MG63 (cell line): ENCODE measurements around the gene ATOSB. TPM values are rescaled to one million over a fixed set of nuclear protein-coding genes. Genes with fewer than 3 reads are reported as not detected.
"Not testable (repeated sequence)": the region's sequence is repeated elsewhere in the genome, so short reads cannot be mapped to it uniquely, and the experiment has no call there.

Experiments
- DNase-seq: peaks from one replicate; pipeline ENCODE4 v3.0.0-alpha.2; 2020
- H3K27me3 ChIP-seq: fragments of 250-450 bp; sonication (Bioruptor Pico); 2 replicates; pipeline ENCODE4 v1.5.1; 2020; ENCODE audit warnings: mild to moderate bottlenecking, moderate library complexity
- H3K36me3 ChIP-seq: fragments of 250-450 bp; sonication (Bioruptor Pico); 2 replicates; pipeline ENCODE4 v1.5.1; 2020; ENCODE audit warnings: mild to moderate bottlenecking, moderate library complexity
- H3K4me3 ChIP-seq: fragments of 250-450 bp; sonication (Bioruptor Pico); 2 replicates; pipeline ENCODE4 v1.5.1; 2020; ENCODE audit warnings: mild to moderate bottlenecking, moderate library complexity
- H3K9me3 ChIP-seq: fragments of 250-450 bp; sonication (Bioruptor Pico); 2 replicates; pipeline ENCODE4 v1.5.1; 2020; ENCODE audit warnings: mild to moderate bottlenecking, moderate library complexity
- total RNA-seq: library from RNA; depleted of rRNA; stranded (reverse); fragments of >200 nt; shearing (Covaris generic); gene quantifications from 2 replicates; pipeline ENCODE4 v1.2.3, GENCODE V29; 2014; ENCODE audit warnings: low replicate concordance; rRNA removed

The ATOSB gene
- total RNA-seq = 0.72 and 2.0 TPM in 2 replicates

DNA sequence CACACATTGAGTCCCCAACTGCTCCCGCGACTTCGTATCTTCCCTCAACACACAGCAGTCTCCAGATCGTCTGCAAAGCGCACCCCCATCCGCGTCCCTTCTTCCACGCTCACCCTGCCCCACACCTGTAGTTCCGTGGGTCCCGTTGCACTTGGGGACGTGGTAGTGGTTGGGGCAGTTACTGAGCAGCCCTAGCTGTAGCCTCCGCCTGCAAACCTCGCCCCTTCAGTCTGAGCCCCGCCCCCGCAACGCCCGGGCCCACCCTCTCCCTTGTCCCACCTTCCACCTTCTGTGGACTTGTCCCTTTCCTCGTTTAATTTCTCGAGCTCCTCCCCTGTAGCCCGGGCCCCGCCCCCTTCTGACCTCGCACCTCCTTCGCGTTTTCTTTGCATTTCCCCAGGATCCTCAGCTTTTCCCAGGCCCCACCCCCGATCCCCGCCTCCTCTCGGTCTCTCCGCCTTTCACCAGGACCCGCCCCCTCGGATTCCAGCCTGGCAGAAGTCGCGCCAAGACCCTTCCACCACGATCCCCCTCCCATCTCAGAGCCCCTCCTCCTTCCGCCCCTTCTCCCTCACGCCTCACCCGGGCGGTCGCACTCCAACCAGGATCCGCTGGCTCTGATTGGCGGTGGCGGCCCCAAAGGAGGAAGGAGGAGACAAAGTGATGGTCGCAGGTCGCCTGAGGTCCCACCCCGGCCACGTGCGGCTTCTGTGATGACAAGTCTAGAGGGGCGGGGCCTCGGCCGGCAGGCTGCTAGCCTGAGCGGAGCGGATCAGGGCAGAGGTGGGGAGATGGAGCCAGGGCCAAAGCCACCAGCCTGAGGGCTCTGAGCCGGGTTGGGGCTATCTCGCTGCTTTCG is at the start of gene ATOSB:
TSS of gene ATOSB (minus strand) at position 183 of the 859 bp plus-strand sequence. CDS start 7,588 bp downstream, outside the sequence.
- H3K27me3 ChIP-seq = no peaks in the 10 kb centered on the region
- H3K36me3 ChIP-seq = no peaks in the 10 kb centered on the region
- H3K9me3 ChIP-seq = no peaks in the 10 kb centered on the region
- DNase-seq = peak; percentile 89
- H3K4me3 ChIP-seq = peak within 1 kb of the TSS; percentile 59

DNA sequence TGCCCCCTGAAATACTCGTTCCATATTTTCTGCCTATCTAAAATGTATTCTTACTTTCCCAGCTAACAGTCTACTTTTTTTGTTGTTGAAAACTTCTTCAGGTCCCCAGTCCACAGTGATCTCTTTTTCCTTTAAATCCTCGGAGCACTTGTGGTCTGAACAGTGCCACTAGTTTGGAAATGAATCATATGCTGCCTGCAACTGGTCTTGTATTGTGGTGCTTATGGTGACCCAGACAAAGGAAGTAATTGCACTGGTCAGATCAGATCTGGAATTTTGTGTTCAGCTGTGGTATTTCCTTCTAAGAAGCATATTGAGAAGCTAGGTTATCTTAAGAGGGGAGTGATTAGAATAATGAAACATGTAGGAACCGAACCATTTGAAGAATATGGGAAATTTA is 49.0 kb upstream of the ATOSB start:
- Histone ChIP-seq H3K9me3 (no peaks in the 10 kb centered on the region), H3K27me3 (no peaks in the 10 kb centered on the region), H3K36me3 (no peaks in the 10 kb centered on the region), H3K4me3 (no peak overlapping the region)
- DNase-seq = no peak

- no peak for DNase-seq
- no peak overlapping the region for H3K4me3 ChIP-seq
- no peaks in the 10 kb centered on the region for H3K9me3 ChIP-seq
- no peaks in the 10 kb centered on the region for H3K27me3 ChIP-seq
- H3K36me3 ChIP-seq = no peaks in the 10 kb centered on the region
Measured at GRCh38 chr9:35163413-35163812, 47.8 kb upstream of the ATOSB start.

DNA sequence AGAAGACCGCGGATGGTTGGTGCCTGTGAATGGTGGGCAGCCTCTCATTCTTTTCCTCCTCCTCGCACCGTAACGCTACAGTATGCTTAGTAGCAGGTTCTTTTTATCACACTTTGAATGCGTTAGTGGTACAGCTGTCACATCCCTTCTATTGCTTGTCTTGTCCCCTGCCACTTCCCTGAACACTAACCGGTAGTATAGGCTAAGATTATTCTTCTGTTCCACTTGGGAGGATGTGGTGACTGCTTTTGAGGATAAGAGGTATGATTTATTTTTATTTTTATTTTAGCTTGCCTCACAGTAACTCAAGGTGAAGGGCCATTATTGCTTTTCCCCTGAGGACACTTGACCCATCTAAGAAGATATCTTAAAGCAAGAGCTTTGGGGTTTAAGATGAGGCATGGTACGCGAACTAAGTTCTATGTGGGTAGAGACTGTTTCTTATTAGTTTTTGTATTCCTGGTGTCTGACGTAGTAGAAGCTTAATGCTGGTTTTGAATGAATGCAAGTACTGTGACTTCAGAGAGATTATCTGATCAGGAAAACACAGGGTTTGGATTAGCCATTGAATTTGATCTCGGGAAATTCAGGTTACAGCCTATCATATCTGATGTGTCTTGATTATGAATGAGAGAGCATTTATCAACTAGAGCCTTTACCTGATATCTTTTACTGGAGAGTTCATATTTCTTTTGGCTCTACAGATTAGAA is 47.1 kb upstream of the ATOSB start:
- Histone ChIP-seq H3K9me3 (no peaks in the 10 kb centered on the region), H3K27me3 (no peaks in the 10 kb centered on the region), H3K4me3 (peak overlapping the region; percentile 66), H3K36me3 (no peaks in the 10 kb centered on the region)
- DNase-seq = no peak

GRCh38 chr9:35161713-35162604 is 46.3 kb upstream of the ATOSB start, which contains the start of gene UNC13B:
UNC13B (plus strand) TSS chr9:35162009; CDS start chr9:35162284, 275 bp downstream.
- Histone ChIP-seq H3K36me3 (no peaks in the 10 kb centered on the region), H3K27me3 (no peaks in the 10 kb centered on the region), H3K4me3 (peak within 1 kb of the TSS; percentile 66), H3K9me3 (no peaks in the 10 kb centered on the region)
- DNase-seq = peak; percentile 82

DNA sequence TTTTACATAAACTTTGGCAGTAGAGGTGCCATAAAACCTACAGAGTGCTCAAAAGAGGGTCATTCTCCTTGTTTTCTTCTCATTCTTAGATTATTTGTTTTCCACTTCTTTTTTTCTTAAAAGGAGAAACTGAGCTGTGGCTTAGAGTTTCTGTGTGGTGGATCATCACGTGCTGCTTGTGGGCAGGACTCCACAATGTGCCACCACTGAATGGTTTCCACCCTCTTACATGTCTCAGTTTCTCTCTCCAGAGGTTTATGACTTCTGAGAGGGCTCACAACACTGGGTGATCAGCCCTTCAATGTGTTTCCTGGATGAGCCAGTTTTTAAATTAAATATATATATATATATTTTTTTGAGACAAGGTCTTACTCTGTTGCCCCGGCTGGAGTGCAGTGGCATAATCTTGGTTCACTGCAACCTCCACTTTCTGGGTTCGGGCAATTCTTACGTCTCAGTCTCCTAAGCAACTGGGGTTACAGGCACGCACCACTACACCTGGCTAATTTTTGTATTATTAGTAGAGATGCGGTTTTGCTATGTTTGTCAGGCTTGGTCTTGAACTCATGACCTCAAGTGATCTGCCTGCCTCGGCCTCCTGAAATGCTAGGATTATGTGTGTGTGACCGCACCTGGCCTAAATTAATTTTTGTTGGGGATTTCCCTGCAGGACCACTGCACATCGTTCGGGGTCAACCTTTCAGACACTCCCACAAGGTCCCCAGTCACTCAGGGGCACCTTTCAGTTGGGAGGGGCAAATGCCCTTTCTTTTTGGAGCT is 43.0 kb upstream of the ATOSB start:
- H3K36me3 ChIP-seq = no peaks in the 10 kb centered on the region
- no peaks in the 10 kb centered on the region for H3K27me3 ChIP-seq
- DNase-seq = no peak
- no peaks in the 10 kb centered on the region for H3K9me3 ChIP-seq
- H3K4me3 ChIP-seq = no peak overlapping the region

- H3K27me3 ChIP-seq, DNase-seq, H3K9me3 ChIP-seq, H3K36me3 ChIP-seq, H3K4me3 ChIP-seq: not testable (repeated sequence)
Measured at GRCh38 chr9:35157836-35158235, 42.2 kb upstream of the ATOSB start.

DNA sequence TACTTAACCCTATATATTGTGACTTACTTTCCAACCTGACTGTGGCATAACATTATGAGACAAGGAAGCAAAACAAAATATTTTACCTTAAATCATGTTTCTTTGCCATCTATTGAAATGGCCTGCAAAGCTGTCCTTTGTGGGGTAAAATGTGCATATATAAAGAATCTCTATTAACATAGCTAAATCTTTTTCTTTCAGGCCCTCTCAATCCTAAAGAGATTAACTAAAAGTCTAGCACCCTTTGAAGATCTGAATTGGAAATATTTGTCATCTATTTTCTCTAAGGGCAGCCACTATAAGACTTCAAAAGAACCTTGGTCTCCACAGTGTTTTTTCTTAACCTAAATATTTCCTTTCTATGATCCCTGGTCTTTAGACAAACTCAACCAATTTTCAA is 41.1 kb upstream of the ATOSB start:
- Histone ChIP-seq H3K27me3 (no peaks in the 10 kb centered on the region), H3K36me3 (no peaks in the 10 kb centered on the region), H3K9me3 (no peaks in the 10 kb centered on the region), H3K4me3 (no peak overlapping the region)
- DNase-seq = no peak

GRCh38 chr9:35152926-35153325 is 37.3 kb upstream of the ATOSB start:
- H3K27me3 ChIP-seq = no peaks in the 10 kb centered on the region
- H3K9me3 ChIP-seq = no peaks in the 10 kb centered on the region
- DNase-seq = no peak
- H3K4me3 ChIP-seq = no peak overlapping the region
- H3K36me3 ChIP-seq = no peaks in the 10 kb centered on the region

DNA sequence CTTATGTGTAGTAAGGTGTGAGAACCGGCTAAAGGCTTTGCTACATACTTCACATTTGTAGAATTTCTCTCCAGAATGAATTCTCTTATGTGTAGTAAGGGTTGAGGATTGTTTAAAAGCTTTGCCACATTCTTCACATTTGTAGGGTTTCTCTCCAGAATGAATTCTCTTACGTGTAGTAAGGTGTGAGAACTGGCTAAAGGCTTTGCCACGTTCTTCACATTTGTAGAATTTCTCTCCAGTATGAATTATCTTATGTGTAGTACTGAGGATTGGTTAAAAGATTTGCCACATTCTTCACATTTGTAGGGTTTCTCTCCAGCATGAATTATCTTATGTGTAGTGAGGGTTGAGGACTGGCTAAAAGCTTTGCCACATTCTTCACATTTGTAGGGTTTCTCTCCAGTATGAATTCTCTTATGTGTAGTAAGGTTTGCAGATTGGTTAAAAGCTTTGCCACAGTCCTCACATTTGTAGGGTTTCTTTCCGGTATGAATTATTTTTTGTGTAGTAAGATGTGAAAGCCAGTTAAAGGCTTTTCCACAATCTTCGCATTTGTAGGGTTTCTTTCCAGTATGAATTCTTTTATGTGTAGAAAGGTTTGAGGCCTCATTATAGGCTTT is 32.4 kb upstream of the ATOSB start:
- H3K4me3 ChIP-seq, H3K36me3 ChIP-seq, H3K27me3 ChIP-seq, H3K9me3 ChIP-seq, DNase-seq: not testable (repeated sequence)

DNA sequence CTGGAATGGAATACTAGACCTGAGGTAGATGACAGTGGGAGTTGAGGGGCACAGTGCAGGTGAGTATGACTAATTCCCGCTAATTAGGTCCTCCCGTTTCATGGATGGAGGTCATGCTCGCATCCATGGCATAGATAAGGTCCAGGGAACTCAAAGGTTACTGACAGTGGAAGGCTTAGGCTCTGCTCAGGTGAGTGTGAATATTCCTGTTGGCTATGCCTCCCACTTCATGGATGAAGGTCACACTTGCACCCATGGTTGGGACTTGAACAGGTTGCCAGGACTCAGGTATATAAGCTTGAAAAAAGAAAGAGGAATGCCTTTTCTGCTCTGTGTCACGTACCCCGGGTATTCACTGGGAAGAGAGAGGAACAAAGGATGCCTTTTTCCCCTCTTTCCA is 26.4 kb upstream of the ATOSB start:
- no peaks in the 10 kb centered on the region for H3K9me3 ChIP-seq
- H3K36me3 ChIP-seq = no peaks in the 10 kb centered on the region
- no peaks in the 10 kb centered on the region for H3K27me3 ChIP-seq
- H3K4me3 ChIP-seq = no peak overlapping the region
- DNase-seq = no peak

- no peak overlapping the region for H3K4me3 ChIP-seq
- no peak for DNase-seq
- H3K36me3 ChIP-seq = no peaks in the 10 kb centered on the region
- no peaks in the 10 kb centered on the region for H3K9me3 ChIP-seq
- H3K27me3 ChIP-seq = no peaks in the 10 kb centered on the region
Measured at GRCh38 chr9:35140093-35140492, 24.4 kb upstream of the ATOSB start.

- Histone ChIP-seq H3K4me3 (no peak overlapping the region), H3K36me3 (no peaks in the 10 kb centered on the region), H3K27me3 (no peaks in the 10 kb centered on the region), H3K9me3 (no peaks in the 10 kb centered on the region)
- DNase-seq = no peak
Measured at GRCh38 chr9:35136866-35137265, 21.2 kb upstream of the ATOSB start.

DNA sequence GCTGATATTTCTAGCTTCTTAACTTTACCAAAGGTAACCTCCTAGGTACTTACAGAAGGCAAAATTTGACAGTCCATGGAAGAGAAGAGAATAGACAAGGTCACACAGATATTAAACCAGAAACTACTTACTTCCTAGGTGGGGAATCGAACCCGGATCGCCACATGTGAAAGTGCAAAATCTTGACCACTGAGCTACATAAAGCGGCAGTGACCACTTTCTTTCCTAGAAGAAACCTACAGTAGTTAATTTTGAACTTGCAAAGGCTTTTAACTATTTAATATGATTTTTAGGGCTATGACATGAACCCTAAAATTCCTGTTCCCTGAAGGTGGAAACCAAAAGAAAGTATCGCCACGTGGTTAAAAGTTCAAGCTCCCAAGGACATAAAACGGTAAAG is 20.3 kb upstream of the ATOSB start:
- H3K9me3 ChIP-seq = no peaks in the 10 kb centered on the region
- no peak overlapping the region for H3K4me3 ChIP-seq
- DNase-seq = no peak
- no peaks in the 10 kb centered on the region for H3K36me3 ChIP-seq
- no peaks in the 10 kb centered on the region for H3K27me3 ChIP-seq

DNA sequence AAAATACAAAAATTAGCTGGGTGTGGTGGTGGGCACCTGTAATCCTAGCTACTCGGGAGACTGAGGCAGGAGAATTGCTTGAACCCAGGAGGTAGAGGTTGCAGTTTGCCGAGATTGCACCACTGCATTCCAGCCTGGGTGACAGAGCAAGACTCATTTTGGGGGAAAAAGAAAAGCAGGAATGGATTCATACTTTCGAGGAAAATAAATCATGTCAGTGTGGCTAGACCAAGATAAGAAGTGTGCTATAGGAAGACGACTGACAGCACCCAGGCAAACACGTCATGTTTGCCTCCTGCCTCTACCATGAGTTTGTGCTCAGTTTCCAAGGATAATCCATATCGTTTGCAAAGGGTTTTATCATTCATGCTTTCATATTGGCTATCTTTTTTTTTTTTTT is 19.3 kb upstream of the ATOSB start:
- Histone ChIP-seq H3K27me3 (no peaks in the 10 kb centered on the region), H3K4me3 (no peak overlapping the region), H3K9me3 (no peaks in the 10 kb centered on the region), H3K36me3 (no peaks in the 10 kb centered on the region)
- DNase-seq = no peak
